ENCODE measurements around the gene KLHL26. TPM values are rescaled to one million over a fixed set of nuclear protein-coding genes. Genes with fewer than 3 reads are reported as not detected.
A peak's percentile ranks its signal among the peaks of the same experiment; 100 is the strongest.
"Not testable (repeated sequence)": the region's sequence is repeated elsewhere in the genome, so short reads cannot be mapped to it uniquely, and the experiment has no call there.

Gene KLHL26
- polyA plus RNA-seq (ENCODE audit: insufficient read length) = 4.4 TPM

- no peak for DNase-seq (ENCODE audit: low read depth)
Measured at GRCh38 chr19:18636969-18637629, at the start of gene KLHL26. Gene KLHL26 (plus strand): TSS chr19:18637028. CDS start chr19:18637055, 27 bp downstream.

GRCh38 chr19:18587561-18587960, 49.3 kb upstream of the KLHL26 start:
- DNase-seq (ENCODE audit: low read depth) = no peak

- DNase-seq (ENCODE audit: low read depth) = no peak
Measured at GRCh38 chr19:18587962-18588610, 48.7 kb upstream of the KLHL26 start.

GRCh38 chr19:18588611-18589379, 48.0 kb upstream of the KLHL26 start, which contains the start of gene REX1BD:
Gene REX1BD (plus strand): TSS chr19:18588798. CDS start chr19:18588802, 4 bp downstream.
- DNase-seq (ENCODE audit: low read depth) = peak; percentile 50

- DNase-seq (ENCODE audit: low read depth) = no peak
Measured at GRCh38 chr19:18589380-18590272, 47.2 kb upstream of the KLHL26 start.

- peak; percentile 59 for DNase-seq (ENCODE audit: low read depth)
Measured at GRCh38 chr19:18590273-18591272, 46.3 kb upstream of the KLHL26 start.

GRCh38 chr19:18591735-18592385, 45.0 kb upstream of the KLHL26 start:
- DNase-seq (ENCODE audit: low read depth) = no peak

- not testable (repeated sequence) for DNase-seq (ENCODE audit: low read depth)
Measured at GRCh38 chr19:18592732-18593131, 44.1 kb upstream of the KLHL26 start.

- DNase-seq (ENCODE audit: low read depth) = no peak
Measured at GRCh38 chr19:18593367-18594095, 43.3 kb upstream of the KLHL26 start.

- peak; percentile 65 for DNase-seq (ENCODE audit: low read depth)
Measured at GRCh38 chr19:18594096-18594823, 42.6 kb upstream of the KLHL26 start.

- DNase-seq (ENCODE audit: low read depth) = no peak
Measured at GRCh38 chr19:18594824-18595373, 41.9 kb upstream of the KLHL26 start.

GRCh38 chr19:18595475-18595874, 41.4 kb upstream of the KLHL26 start:
- DNase-seq (ENCODE audit: low read depth) = no peak

GRCh38 chr19:18596752-18597157, 40.1 kb upstream of the KLHL26 start:
- no peak for DNase-seq (ENCODE audit: low read depth)

GRCh38 chr19:18597809-18598660, 38.8 kb upstream of the KLHL26 start:
- DNase-seq (ENCODE audit: low read depth) = no peak

- DNase-seq (ENCODE audit: low read depth) = no peak
Measured at GRCh38 chr19:18599485-18599884, 37.3 kb upstream of the KLHL26 start.

GRCh38 chr19:18600692-18601397, 36.0 kb upstream of the KLHL26 start:
- not testable (repeated sequence) for DNase-seq (ENCODE audit: low read depth)
